ENCODE measurements around the gene ZC3H7B.
A peak's percentile ranks its signal among the peaks of the same experiment; 100 is the strongest.

ZC3H7B gene

DNA sequence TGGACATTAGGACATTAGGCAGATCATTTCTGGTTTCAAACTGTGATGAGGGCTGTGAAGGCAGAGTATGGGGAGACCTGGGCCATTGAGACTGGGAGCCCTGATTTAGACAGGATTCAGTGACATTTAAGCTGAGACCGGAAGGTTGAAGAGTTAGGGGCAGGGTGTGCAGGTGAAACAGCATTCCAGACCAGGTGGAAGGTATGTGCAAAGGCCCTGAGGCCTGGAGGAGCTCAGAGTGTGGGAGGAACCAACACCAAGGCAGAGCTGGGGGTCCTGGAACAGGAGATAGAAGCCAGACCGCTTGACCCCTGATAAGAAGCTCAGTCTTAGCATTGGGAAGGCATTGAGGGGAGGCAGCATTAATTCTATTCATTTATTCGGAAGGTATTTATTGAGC, 32.5 kb downstream of the ZC3H7B start:
- no peak for DNase-seq

DNA sequence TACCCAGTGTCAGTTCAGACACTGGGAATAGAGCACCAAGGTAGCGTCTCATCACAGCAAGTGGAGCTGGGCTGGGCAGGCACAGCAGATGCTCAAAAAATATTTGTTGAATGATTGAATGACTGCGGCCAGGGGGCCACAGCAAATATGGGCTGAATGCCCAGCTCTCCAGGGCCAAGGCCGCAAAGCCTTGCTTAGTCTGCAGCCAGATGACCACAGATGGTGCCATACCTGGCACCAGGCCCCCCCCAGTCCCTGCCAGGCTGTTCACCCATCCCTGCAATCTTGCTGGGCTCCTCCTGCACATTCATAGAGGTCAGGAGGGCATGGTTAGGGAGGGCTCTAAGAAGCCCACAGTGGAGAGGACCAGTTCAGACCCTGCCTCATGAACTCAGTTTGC, 32.9 kb downstream of the ZC3H7B start:
- DNase-seq = no peak

DNA sequence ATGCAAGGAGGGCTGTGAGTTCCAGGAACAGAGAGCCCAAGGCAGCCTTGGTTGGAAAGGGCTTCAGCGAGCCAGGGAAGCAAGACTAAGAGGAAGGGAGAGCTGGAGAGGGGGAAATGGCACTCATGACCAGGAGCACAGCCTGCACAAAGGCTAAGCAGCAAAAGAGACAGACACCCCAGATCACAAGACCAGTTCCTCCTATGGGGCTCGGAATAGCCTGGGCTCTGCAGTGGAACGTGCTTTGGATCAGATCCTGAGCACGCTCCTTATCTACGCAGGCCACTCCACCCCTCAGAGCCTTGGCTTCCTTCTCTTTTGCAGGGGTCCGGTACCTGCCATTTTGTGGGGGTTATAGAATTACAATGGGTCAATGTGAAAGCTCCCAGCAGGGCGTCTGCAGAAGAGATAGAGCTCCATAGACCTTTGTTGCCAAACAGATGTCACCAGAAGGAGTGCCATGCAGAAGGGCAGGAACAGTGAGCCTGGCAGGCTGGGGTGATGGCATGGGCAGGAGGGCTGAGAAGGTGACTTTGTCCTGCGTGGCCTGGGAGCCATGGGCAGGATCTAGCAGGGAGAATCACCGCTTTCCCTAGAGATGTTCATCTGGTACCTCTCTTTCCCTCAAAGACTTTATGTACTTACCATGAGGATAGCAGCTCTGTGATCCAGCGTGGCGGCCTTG, 33.8 kb downstream of the ZC3H7B start:
- no peak for DNase-seq

DNA sequence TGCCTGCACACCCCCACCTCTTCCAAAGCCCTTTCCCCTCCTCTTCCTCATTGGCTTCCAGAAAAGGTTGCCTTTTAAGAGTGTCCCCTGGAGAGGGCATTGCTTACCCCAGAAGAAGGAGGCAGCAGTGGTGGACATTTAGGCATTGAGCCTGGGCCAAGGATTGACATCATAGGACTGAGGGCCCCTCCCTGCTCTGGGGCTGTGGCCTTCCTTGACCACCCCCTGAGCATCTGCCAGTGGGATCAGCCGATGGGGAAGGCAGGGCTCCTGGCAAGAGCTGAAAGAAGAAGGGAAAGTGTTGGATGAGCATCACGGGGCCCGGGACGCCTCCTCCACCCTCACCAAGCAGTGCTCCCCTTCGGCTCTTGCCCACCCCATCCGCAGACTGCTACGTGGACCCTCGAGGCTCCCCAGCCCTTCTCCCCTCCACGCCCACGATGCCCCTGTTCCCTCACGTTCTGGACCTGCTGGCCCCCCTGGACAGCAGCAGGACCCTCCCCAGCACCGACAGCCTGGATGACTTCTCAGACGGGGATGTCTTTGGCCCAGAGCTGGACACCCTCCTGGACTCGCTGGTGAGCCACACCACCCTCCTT, 37.4 kb downstream of the ZC3H7B start:
- no peak for DNase-seq

DNA sequence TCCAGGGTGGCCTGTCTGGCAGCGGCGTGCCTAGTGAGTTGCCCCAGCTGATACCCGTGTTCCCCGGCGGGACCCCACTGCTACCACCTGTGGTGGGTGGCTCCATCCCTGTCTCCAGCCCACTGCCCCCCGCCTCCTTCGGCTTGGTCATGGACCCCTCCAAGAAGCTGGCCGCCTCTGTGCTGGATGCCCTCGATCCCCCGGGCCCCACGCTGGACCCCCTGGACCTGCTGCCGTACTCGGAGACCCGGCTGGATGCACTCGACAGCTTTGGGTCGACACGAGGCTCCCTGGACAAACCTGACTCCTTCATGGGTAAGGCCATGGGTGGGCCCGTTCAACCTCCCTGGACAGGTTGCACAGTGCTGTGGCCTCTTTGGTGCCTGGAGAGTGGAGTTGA, 38.5 kb downstream of the ZC3H7B start:
- no peak for DNase-seq

DNA sequence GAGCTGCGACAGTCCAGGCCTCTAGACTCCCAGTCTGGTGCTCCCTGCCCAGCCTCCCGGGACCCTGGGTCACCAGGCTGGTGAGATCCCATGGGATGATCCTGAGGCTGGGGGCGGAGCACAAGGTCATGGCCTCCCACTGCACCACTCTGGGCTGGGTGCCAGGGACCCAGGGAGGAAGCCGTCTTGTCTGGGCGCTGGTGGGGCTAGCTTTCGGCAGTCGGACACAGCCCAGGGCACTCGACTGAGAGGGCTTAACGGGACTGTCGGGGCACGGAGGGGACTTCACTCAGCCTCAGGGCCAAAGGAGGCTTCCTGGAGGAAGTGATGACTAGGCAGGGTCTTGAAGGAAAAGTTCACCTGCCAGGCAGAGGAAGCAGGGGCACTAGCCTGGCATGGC, 39.0 kb downstream of the ZC3H7B start:
- DNase-seq = no peak

DNA sequence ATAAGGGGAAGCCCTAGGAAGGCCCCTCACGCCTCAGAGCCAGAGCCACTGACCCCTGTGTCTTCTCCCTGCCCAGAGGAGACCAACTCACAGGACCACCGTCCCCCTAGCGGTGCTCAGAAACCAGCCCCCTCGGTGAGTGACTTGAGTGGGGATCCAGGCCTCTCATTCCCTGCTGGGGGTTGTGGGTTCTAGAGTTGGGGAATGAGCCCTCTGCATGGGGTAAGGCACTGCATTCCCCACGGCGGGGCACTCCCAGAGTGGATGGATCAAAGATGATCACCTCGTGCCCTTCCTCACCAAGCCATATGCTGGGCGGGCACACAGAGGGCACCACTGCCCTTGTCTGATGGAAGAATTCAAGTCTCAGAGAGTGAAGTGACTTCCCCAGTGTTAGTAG, 39.7 kb downstream of the ZC3H7B start:
- no peak for DNase-seq

DNA sequence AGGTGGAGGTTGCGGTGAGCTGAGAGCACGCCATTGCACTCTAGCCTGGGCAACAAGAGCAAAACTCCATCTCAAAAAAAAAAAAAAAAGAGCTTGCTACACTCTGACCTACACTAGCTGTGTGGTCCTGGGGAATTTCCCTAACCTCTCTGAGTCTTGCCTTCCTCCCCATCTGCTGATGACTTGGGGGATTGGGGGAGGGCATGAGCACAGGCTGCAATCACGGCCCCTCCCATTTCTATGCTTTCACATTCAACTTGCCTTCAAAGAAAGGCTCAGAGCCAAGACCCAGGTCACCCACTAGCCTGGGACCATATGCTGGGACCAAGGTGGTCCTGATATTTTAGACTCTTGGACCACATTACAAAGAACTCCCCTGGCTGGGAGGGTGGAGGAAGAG, 40.7 kb downstream of the ZC3H7B start:
- DNase-seq = peak in 1 of 3 donors; percentile 15

DNA sequence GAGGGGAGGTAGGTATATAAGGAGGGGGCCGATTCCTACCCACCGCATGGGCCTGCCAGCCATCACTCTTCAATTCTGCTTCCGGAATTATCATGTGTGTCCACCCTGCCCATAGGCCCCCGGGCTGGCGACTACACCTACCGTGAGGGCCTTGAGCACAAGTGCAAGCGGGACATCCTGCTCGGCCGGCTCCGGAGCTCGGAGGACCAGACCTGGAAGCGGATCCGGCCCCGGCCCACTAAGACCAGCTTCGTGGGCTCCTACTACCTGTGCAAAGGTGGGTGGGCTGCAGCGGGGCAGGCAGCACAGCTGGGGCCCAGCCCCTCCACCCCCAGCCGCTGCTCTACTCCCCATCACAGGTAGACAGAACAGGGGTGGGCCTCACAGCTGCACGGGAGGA, 42.0 kb downstream of the ZC3H7B start:
- DNase-seq = no peak

DNA sequence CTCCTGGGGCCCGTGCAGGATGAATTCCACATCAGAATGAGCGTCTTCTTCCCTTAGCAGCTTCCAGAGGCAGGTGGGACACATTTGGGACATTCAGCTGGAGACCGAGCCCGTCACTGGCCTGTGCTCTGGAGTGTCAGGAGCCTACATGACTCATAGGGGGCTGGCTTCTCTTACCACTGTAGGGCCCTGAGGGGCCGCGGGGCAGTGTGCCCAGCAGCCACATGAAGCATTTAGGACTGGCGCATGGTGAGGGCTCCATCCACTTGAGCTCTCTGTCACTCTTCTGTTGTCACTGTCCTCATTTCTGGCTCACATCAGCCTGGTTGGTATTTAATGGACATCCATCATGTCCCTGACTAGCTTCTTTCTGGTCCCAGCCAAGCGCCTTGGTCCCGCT, 42.4 kb downstream of the ZC3H7B start:
- no peak for DNase-seq

DNA sequence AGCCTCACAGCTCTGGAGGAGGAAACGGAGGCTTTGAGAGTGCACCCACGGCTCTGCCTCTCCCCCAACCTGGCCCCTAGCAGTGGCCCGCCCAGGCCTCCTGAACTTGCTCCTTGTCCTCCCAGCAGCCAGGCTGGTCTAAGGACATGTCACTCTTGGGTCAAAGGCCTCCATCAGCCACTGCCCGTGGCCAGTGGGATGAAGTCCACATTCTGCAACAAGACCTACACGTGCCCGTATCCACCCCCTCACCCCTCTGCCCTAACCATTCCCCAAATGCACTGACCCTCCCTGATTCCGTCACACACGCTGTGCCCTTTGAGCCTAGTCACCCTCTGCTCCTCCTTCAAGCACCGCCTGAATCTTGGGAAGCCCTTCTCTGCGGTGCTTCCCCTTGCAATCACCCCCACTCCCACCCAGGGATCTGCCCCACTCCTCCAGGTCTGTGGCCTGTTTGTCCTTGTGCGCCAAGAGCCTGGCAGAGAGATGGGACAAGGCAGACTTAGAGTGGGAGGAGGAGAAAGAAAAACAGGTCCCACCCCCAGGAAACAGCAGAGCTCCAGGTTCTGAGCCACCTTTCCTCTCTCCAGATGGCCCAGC, 43.0 kb downstream of the ZC3H7B start:
- DNase-seq = no peak

DNA sequence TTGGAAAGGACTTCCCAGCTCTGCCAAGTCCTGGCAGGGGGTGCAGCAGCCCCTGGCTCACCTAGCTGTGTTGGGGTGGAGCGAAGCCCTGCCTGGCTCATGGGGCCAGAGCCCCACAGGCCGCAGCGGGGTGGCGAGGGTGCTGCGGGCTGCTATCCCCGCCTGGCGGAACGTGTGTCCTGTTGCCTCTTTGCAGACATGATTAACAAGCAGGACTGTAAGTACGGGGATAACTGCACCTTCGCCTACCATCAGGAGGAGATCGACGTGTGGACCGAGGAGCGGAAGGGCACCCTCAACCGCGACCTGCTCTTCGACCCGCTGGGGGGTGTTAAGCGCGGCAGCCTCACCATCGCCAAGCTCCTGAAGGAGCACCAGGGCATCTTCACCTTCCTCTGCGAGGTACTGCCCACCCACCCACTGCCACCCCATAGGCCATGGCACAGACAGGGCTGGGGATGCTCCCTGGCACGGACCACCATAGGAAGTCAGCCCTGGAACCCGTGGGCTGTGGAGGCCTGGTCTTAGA, 44.5 kb downstream of the ZC3H7B start:
- no peak for DNase-seq

DNA sequence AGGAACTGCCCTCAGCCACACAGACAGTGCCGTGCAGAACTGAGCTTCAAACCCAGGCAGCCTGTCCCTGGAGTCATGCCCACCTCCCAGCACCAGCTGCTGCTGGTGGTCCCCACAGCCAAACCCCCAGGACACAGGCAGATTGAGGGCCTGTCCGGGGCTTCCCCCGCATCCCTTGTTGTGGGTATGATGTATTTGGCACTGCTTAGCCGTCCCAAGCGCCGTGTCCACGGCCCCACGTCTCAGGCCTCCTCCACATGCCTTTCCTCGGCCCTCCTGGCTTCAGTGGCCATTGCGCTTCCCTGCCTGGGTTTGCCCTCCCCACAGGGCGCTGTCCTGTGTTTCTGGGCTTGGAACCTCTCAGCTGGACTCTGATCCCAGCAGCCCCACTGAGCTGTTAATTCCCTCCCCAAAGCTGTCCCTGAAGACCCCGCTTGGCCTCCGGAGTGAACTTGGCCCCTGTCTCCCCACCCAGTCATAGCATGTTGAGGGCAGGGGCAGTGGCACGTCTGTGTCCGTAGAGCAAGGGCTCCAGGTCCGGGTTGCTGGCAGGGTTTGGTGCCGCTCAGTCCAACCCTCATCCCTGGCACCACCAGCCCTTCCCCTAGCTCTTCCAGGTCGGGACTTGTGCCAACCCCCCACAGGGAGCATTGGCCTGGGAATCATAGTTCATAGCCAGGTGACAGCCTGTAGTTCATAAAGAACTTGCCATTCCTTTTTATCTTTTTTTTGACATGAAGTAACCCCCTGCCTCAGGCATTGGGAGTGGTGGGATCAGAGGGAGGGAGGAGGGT, 45.9 kb downstream of the ZC3H7B start:
- DNase-seq = no peak

DNA sequence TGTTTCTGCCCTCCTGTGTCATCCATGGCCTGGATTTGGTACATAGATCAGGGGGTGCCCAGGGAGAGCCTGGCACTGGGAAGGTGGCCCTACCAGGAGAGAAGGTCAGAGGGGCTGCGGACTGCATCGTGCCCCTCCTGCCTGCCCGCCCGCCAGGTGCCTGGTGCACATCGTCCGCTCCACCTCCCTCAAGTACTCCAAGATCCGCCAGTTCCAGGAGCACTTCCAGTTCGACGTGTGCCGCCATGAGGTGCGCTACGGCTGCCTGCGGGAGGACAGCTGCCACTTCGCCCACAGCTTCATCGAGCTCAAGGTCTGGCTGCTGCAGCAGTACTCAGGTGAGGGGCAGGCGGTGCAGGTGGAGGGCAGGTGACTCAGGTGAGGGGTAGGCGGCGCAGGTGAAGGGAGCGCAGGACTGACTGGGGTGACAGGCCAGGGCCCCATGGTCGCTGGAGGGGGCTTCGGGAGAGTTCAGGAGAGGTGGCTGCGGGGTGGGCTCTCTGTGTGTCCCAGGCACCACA, 47.7 kb downstream of the ZC3H7B start:
- DNase-seq = no peak

DNA sequence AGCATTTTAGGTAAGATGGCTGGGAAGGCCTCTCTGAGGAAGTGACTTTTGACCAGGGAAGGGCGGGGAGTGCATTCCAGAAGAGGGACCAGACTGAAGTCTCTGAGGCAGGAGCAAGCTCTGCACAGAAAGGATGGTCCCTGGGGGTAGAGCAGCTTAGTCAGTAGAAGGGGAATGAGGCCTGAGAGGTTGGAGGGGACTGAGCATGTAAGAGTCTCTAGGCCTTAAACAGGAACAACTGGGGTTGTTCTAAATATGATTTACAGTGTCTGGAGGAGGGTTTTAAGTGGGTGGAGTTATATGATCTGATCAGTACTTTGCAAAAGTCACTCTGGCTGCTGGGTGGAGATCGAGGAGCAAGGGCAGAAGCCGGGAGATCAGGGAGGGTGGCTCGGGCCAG, 48.8 kb downstream of the ZC3H7B start:
- no peak for DNase-seq

DNA sequence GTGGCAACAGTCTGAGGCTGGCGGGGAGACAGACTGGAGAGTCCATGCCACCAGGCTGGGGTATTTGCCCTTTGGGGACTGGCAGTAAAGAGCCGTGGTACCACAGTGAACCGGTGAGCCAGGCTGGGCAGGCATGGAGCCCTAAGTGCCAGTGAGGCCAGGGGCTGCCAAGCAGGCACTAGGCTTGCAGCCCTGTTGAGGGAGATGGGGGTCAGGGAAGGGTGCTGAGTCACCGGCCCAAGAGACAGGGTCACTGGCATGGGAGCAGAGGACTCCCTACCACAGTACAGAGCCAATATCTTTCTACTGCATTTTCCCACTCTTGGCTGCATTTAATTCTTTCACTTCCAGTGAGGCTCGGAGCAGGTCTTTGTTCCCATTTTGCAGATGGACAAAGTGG, 49.7 kb downstream of the ZC3H7B start:
- no peak for DNase-seq

DNA sequence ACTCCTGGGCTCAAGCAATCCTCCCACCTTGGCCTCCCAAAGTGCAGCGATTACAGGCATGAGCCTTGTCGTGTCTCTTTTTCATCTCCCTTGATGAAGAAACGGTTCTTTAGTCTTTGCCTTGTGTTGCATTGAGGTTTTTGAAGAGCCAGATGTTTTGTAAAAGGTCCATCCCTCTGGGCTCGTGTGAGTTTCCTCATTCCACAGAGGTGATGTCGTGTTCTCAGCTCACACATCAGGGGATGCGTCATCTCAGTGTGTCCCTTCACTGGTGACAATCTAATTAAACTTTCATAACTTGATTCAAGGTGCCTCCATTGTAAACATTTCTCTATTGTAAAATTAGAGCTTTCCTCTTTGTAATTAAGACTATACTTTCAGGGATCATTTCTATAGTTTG, 50.7 kb downstream of the ZC3H7B start:
- peak in 1 of 3 donors; percentile 8 for DNase-seq

DNA sequence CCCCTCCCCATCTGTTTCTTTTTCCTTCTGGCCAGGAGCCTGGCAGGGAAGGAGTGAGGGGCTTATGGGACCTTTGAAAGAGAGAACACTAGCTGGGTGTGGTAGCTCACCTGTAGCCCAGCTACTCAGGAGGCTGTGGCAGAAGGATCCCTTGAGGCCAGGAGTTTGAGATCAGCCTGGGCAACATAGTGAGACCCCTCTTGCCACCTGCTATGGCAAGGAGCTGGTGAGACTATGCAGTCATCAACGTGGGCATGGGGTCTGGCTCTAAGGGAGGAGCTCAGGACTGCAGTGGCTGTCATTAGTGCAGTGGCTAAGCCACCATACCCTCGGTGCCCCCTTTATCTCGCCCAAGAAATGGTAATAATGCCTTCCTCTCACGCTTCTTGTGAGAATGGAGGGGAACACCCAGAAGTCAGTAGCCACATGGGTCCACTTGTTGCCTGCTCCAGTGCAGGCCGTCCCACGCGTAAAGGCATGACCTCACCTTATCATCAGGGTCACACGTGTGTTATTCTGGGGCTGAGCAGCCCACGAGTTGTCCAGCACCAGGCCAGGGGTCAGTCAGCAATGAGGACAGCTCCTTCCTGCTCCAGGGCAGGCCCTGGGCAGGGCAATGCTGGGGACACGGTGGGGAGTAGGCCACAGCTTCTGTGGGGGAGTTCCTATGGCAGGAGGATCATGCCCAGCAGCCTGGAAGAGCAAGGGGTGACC, 52.7 kb downstream of the ZC3H7B start:
- DNase-seq = peak in 2 of 3 donors; percentile 5 to 25

DNA sequence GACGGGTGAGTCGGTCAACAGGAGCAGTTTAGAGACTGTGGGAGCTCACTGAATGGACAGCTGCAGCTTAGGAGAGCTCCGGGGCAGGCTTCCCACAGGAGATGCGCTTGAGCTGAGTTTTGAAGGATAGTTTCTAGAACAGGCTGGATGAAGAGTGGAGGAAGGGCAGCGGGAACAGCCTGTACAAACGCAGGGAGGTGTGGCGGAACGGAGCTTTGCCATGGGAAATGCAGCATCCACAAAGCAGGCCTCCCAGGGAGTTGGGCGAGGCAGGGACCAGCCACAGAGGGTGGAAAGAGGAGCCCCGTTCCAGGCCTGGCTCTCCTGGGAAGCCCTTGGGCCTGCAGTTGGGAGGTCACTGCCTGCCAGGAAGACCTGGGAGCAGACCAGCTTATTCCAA, 53.7 kb downstream of the ZC3H7B start:
- DNase-seq = no peak

DNA sequence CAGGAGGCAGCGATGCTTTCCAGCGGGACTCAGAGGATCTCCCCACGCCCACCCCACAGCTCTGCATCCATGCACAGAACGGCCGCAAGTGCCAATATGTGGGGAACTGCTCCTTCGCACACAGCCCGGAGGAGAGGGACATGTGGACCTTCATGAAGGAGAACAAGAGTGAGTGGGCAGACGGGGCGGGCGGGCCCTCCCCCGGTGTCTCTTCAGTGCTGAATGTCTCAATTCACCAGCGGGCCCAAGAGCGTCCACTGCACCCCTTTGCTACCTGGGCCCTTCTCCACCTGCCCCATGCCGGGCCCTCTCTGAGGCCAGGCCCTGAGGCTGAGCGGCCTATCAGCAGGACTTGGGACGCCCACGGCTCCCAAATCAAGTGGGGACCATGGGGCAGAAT, 54.6 kb downstream of the ZC3H7B start:
- no peak for DNase-seq

DNA sequence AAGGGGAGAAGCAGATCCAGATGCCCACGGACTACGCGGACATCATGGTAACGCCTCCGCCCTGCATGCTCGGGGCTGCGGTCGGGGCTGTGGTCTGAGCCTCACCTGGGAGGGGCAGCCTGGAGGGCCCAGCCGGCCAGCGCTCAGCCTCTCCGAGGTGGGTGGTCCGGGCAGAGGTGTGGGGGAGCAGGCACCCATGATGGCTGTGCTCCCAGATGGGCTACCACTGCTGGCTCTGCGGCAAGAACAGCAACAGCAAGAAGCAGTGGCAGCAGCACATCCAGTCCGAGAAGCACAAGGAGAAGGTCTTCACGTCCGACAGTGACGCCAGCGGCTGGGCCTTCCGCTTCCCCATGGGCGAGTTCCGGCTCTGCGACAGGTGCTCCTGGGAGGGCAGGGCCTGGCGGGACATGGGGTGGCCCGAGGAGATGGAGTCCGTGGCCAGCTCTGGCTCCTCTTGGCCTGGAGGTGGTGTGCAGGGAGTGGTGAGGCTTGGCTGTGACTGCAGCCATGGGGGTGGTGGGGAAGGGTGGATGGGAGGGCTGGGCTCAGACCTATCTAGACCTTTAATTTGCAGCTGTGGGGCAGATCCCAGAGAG, 55.2 kb downstream of the ZC3H7B start:
- DNase-seq = no peak

DNA sequence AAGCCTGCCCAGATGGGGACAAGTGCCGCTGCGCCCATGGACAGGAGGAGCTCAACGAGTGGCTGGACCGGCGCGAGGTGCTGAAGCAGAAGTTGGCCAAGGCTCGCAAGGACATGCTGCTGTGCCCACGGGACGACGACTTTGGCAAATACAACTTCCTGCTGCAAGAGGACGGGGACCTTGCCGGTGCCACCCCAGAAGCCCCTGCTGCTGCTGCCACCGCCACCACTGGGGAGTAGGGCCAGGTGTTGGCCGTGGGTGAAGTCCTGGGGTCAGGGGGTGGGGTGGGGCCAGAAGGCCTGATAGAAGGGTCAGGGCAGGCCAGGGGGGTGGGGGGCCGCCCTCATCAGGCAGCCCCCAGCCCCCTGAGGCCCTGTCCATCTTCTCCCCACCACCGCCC, 55.9 kb downstream of the ZC3H7B start:
- no peak for DNase-seq

Measured in suppressor macrophage treated with lipopolysaccharide for 1 hour (primary cell).